ENCODE measurements around the gene TSPEAR.
"Not testable (repeated sequence)": the region's sequence is repeated elsewhere in the genome, so short reads cannot be mapped to it uniquely, and the experiment has no call there.

Gene TSPEAR

DNA sequence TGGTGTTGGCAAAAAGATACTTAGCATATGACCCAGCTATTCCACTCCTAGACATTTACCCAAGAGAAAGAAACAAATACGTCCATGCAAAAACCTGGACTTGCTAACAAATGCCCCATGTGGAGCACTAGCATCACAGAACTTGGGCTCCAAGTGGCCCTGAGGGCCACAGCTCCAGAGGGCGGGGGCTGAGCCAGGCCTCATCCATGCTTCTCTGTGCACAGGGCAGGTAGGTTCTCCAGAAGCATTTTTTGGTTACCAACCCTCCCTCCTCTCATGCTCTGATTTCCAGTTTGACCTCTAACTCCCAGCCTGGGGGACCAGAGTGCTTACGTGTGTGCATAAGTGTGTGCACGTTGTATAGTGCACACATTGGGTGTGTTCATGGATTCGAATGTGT, 46.7 kb downstream of the TSPEAR start:
- TF ChIP-seq PAX5 (IDR thresholded peaks at IDR 0.05; ENCODE audit: insufficient read depth, low read length, severe bottlenecking) (no peak), TAF1 (IDR thresholded peaks at IDR 0.05; ENCODE audit: low read depth, low read length) (no peak), POU2F2 (IDR thresholded peaks at IDR 0.05; ENCODE audit: low read depth, low read length) (no peak), POLR2A (IDR thresholded peaks at IDR 0.05; ENCODE audit: low read depth, low read length) (no peak), SPI1 (IDR thresholded peaks at IDR 0.05; ENCODE audit: low read depth, low read length) (no peak), POLR2AphosphoS5 (IDR thresholded peaks at IDR 0.05; ENCODE audit: low read depth, low read length) (no peak)
- no peak for FAIRE-seq
- DNase-seq (ENCODE audit: insufficient read length, low spot score), result no peak

DNA sequence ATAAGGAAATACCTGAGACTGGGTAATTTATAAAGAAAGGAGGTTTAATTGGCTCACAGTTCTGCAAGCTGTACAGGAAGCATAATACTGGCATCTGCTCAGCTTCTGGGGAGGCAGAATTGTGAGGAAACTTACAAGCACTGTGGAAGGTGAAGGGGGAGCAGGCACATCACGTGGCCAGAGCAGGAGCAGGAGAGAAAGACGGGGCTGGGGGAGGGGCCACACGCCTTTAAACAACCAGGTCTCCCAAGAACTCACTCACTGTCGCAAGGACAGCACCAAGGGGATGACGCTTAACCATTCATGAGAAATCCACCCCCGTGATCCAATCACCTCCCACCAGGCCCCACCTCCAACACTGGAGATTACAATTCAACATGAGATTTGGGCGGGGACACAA, 49.8 kb downstream of the TSPEAR start:
- DNase-seq (ENCODE audit: insufficient read length, low spot score); FAIRE-seq: not testable (repeated sequence)

DNA sequence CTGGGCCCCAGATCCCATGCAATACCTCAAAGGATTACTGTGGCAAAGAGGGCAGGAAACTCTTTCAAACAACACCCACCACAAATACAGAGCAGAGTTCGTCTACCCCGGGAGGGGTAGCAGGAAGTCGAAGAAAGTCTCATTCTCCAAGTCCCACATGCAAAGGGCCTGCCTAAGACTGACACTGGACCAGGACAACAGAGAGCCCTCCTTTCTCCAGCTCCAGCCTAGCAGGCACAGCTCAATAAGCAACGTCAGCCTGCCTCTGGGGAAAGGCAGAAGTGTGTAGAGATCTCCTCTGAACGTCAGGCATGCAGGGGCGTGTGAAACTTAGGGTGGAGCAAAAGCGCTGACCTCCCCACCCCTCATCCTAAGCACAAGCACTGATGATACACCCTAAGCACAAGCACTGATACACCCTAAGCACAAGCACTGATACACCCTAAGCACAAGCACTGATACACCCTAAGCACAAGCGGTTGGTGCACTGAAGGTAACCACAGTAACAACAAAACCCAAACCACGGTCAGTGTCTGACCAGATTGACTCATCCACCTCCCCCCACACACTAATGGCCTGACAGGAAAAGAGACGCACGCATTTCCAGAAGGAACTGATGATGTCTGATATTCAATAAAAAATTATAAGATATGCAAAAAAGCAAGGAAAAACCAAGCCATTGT, 52.3 kb downstream of the TSPEAR start:
- TF ChIP-seq SPI1 (IDR thresholded peaks at IDR 0.05; ENCODE audit: low read depth, low read length) (no peak), POU2F2 (IDR thresholded peaks at IDR 0.05; ENCODE audit: low read depth, low read length) (no peak), TAF1 (IDR thresholded peaks at IDR 0.05; ENCODE audit: low read depth, low read length) (no peak), POLR2AphosphoS5 (IDR thresholded peaks at IDR 0.05; ENCODE audit: low read depth, low read length) (no peak), PAX5 (IDR thresholded peaks at IDR 0.05; ENCODE audit: insufficient read depth, low read length, severe bottlenecking) (no peak), POLR2A (IDR thresholded peaks at IDR 0.05; ENCODE audit: low read depth, low read length) (no peak)
- FAIRE-seq (no peak), DNase-seq (ENCODE audit: insufficient read length, low spot score) (no peak)

DNA sequence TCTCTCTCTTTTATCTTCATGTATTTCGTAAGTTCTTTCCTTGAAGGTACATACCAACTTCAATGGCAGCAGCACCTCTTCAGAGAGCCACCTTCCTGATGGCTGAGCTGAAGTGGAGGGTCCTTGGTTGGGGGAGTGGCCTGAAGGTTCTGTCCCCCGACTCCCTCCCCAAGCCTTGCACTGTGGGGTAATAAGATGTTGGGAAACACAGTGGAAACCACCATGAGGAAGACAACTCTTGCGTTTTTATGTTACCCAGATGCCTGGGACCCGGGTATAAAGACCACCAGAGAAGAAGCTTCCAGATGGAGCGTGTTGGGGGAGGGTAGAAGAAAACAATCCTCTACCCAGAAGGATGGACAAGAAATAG, 52.8 kb downstream of the TSPEAR start:
- TF ChIP-seq POU2F2 (IDR thresholded peaks at IDR 0.05; ENCODE audit: low read depth, low read length), result no peak
- no peak for TF ChIP-seq SPI1 (IDR thresholded peaks at IDR 0.05; ENCODE audit: low read depth, low read length)
- TF ChIP-seq POLR2AphosphoS5 (IDR thresholded peaks at IDR 0.05; ENCODE audit: low read depth, low read length), result no peak
- TF ChIP-seq TAF1 (IDR thresholded peaks at IDR 0.05; ENCODE audit: low read depth, low read length), result no peak
- no peak for TF ChIP-seq PAX5 (IDR thresholded peaks at IDR 0.05; ENCODE audit: insufficient read depth, low read length, severe bottlenecking)
- TF ChIP-seq POLR2A (IDR thresholded peaks at IDR 0.05; ENCODE audit: low read depth, low read length), result no peak
- FAIRE-seq, result no peak
- DNase-seq (ENCODE audit: insufficient read length, low spot score), result no peak

DNA sequence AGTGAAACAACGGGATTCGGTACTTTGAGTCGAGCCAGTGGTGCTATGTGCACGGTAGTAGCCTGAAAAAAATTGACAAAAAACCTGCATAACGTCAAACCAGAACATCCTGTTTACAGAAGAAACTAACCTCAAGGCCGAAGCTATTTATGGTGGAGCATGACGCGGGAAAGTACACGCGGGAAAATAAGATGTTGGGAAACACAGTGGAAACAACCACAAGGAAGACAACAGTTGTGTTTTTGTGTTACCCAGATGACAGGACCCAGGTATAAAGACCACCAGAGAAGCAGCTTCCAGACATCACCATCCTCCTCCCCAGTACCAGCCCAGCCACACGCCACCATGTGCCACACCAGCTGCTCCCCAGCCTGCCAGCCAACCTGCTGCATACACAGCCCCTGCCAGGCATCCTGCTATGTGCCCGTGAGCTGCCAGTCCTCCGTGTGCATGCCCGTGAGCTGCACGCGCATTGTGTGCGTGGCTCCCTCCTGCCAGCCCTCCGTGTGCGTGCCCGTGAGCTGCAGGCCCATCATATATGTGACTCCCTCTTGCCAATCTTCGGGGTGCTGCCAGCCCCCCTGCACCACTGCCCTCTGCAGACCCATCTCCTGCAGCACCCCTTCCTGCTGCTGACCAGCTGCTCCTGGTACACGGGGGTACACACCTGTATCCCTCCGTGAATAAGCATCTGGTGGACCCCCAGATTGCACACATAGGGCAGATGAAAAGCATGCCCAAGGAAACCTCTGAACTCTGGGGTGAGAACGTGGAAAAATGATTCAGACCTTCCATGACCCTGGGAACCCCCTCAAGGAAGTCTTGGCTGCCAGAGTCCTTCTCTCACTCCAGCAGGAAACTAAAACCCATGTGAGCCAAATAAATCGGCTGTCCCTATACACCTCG, 53.5 kb downstream of the TSPEAR start, which contains the start of gene KRTAP12-3:
Gene KRTAP12-3 (plus strand): TSS at position 298 of the 906 bp plus-strand sequence. CDS start 48 bp downstream, at position 346.
- FAIRE-seq (no peak), DNase-seq (ENCODE audit: insufficient read length, low spot score) (no peak)
- no peak for TF ChIP-seq POLR2AphosphoS5 (IDR thresholded peaks at IDR 0.05; ENCODE audit: low read depth, low read length)

DNA sequence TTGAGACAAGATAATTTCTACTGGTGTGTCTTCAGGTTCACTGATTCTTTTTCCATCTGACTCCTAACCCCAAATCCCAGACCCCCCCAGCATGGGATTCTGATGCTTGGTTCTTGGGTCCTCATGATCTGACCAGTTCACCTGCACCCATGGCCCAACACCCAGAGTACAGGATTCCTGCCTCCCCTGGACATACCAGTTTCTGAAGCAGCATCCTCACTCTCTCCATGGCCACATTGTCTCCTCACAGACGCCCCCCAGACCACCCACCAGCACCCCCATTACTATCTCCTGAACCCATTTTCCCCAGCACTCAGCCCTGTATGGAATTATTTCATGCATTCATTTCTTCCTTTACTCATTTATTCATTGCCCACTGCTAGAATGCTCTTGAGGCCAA, 54.5 kb downstream of the TSPEAR start:
- FAIRE-seq (no peak), DNase-seq (ENCODE audit: insufficient read length, low spot score) (no peak)
- TF ChIP-seq TAF1 (IDR thresholded peaks at IDR 0.05; ENCODE audit: low read depth, low read length), result no peak
- no peak for TF ChIP-seq POLR2A (IDR thresholded peaks at IDR 0.05; ENCODE audit: low read depth, low read length)
- TF ChIP-seq SPI1 (IDR thresholded peaks at IDR 0.05; ENCODE audit: low read depth, low read length), result no peak
- no peak for TF ChIP-seq PAX5 (IDR thresholded peaks at IDR 0.05; ENCODE audit: insufficient read depth, low read length, severe bottlenecking)
- no peak for TF ChIP-seq POU2F2 (IDR thresholded peaks at IDR 0.05; ENCODE audit: low read depth, low read length)
- no peak for TF ChIP-seq POLR2AphosphoS5 (IDR thresholded peaks at IDR 0.05; ENCODE audit: low read depth, low read length)

DNA sequence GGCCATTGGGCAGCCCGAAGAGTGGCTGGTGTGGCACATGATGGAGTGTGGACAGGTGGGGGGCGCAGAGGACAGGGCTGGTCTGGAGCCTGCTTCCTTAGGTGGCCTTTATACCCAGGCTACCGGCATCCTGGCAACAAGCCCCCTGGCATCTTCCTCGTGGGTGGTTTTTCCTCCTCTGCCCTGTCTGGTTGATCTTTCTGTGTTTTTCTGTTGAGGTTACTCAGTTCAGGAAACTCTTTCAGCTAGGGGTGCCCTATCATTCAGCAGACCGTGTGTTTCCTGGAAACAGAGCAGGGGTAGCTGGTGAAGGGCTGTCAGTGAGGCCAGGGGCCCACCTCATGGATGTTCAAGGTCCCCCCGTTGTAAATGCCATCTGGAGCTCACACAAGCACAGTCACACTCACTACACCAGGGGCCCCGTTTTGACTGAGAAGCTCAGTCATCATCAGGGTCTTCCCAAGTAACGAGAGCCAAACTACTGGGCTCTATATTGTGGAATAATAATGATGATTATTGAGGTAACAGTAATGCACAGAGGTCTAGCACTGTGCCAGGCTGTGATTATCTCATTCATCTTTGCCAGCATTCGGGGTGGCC, 56.7 kb downstream of the TSPEAR start, which contains the start of gene KRTAP12-4:
Gene KRTAP12-4 (minus strand): TSS at position 84 of the 600 bp plus-strand sequence. CDS start 45 bp downstream, at position 39.
- FAIRE-seq (no peak), DNase-seq (ENCODE audit: insufficient read length, low spot score) (no peak)
- TF ChIP-seq SPI1 (IDR thresholded peaks at IDR 0.05; ENCODE audit: low read depth, low read length) (no peak), PAX5 (IDR thresholded peaks at IDR 0.05; ENCODE audit: insufficient read depth, low read length, severe bottlenecking) (no peak), POLR2A (IDR thresholded peaks at IDR 0.05; ENCODE audit: low read depth, low read length) (no peak), POLR2AphosphoS5 (IDR thresholded peaks at IDR 0.05; ENCODE audit: low read depth, low read length) (no peak), POU2F2 (IDR thresholded peaks at IDR 0.05; ENCODE audit: low read depth, low read length) (no peak), TAF1 (IDR thresholded peaks at IDR 0.05; ENCODE audit: low read depth, low read length) (no peak)

DNA sequence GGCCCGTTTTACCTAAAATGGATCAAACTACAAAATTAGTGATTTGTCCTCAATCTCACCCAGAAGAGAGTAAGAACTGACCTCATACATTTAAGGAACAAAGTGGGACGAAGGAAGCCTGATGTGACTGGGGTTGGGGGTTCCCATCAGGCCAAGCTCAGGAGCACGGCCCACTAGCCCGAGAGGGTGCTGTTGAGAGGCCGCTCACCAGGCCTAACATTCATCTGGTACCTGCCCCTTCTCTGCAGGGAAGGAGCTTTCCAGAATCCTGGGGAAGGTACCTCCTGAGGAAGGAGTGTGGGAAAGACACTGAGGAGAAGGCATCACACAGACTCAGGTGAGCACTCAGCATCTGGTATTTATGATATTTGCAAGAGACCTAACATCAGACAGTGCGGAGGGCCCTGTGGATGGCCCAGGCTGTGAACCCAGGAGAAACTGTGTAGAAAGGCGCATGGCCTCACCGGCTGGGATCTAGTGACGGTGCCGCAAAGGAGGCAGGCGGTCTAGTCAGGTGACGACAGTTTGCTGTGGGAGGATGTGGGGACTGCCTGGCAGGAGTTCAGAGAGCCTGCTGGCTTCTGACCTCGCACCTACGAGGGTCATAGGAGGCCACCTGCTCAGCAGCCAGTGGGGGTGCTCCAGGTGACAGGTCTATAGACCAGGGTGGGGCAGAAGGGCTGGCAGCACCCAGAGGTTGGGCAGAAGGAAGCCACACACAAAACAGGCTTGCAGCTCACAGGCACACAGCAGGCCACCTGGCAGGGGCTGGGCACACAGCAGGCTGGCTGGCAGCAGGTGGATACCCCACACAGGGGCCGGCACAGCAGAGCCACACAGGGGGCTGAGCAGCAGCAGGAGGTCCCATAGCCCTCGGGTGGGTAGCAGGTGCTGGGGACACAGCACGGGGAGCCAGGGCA, 57.5 kb downstream of the TSPEAR start:
- no peak for FAIRE-seq
- TF ChIP-seq TAF1 (IDR thresholded peaks at IDR 0.05; ENCODE audit: low read depth, low read length), result no peak
- TF ChIP-seq POLR2A (IDR thresholded peaks at IDR 0.05; ENCODE audit: low read depth, low read length), result no peak
- TF ChIP-seq SPI1 (IDR thresholded peaks at IDR 0.05; ENCODE audit: low read depth, low read length), result no peak
- TF ChIP-seq PAX5 (IDR thresholded peaks at IDR 0.05; ENCODE audit: insufficient read depth, low read length, severe bottlenecking), result no peak
- TF ChIP-seq POU2F2 (IDR thresholded peaks at IDR 0.05; ENCODE audit: low read depth, low read length), result no peak
- TF ChIP-seq POLR2AphosphoS5 (IDR thresholded peaks at IDR 0.05; ENCODE audit: low read depth, low read length), result no peak
- no peak for DNase-seq (ENCODE audit: insufficient read length, low spot score)

DNA sequence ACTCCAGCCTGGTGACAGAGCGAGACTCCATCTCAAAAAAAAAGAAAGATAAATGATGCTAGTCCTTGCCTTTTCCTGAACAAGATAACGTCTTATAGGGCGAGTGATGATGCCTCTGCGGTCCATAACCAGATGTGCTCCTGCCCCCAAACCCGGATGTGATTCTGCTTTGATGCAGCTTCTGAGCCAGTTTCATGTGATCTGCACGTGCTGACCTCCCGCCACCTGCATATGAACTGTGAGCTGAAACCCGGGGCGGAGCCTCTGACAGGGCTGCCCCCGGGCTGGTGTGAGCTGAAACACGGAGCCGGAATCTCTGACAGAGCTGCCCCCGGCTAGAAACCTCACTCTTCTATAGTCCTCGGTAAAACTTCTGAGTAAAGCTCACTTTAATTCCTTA, 58.2 kb downstream of the TSPEAR start:
- no peak for TF ChIP-seq PAX5 (IDR thresholded peaks at IDR 0.05; ENCODE audit: insufficient read depth, low read length, severe bottlenecking)
- no peak for TF ChIP-seq POLR2A (IDR thresholded peaks at IDR 0.05; ENCODE audit: low read depth, low read length)
- TF ChIP-seq POLR2AphosphoS5 (IDR thresholded peaks at IDR 0.05; ENCODE audit: low read depth, low read length), result no peak
- no peak for TF ChIP-seq TAF1 (IDR thresholded peaks at IDR 0.05; ENCODE audit: low read depth, low read length)
- no peak for TF ChIP-seq POU2F2 (IDR thresholded peaks at IDR 0.05; ENCODE audit: low read depth, low read length)
- no peak for TF ChIP-seq SPI1 (IDR thresholded peaks at IDR 0.05; ENCODE audit: low read depth, low read length)
- FAIRE-seq (no peak), DNase-seq (ENCODE audit: insufficient read length, low spot score) (no peak)
